GM19328 (cell line): ENCODE measurements around the gene CTF1.
"Not testable (repeated sequence)": the region's sequence is repeated elsewhere in the genome, so short reads cannot be mapped to it uniquely, and the experiment has no call there.

Experiments used
- ATAC-seq: cut with Tn5 transposase; IDR thresholded peaks from one replicate; pipeline ENCODE4 v1.9.1; 2021; ENCODE audit warnings: mild to moderate bottlenecking, moderate library complexity; ENCODE audit not compliant: unreplicated experiment

CTF1 gene

GRCh38 chr16:30886145-30886544, 10.3 kb upstream of the CTF1 start:
- no peak for ATAC-seq

GRCh38 chr16:30887927-30888326, 8.5 kb upstream of the CTF1 start:
- no peak for ATAC-seq

GRCh38 chr16:30888856-30889499, 7.4 kb upstream of the CTF1 start:
- ATAC-seq: no peak

GRCh38 chr16:30889721-30890120, 6.7 kb upstream of the CTF1 start:
- ATAC-seq: no peak

GRCh38 chr16:30891043-30891823, 5.2 kb upstream of the CTF1 start:
- ATAC-seq: not testable (repeated sequence)

- no peak for ATAC-seq
Observed at GRCh38 chr16:30892670-30893416, 3.6 kb upstream of the CTF1 start.

GRCh38 chr16:30893417-30893743, 3.0 kb upstream of the CTF1 start:
- peak; percentile 12 for ATAC-seq

GRCh38 chr16:30893744-30894539, 2.5 kb upstream of the CTF1 start, which contains the start of gene BCL7C:
TSS of gene BCL7C (minus strand) at chr16:30894077. CDS start at chr16:30893944, 133 bp downstream.
- peak; percentile 57 for ATAC-seq

- no peak for ATAC-seq
Observed at GRCh38 chr16:30894540-30895368, 1.7 kb upstream of the CTF1 start.

GRCh38 chr16:30895627-30896260, 670 bp upstream of the CTF1 start:
- ATAC-seq: no peak

- no peak for ATAC-seq
Observed at GRCh38 chr16:30896889-30897733, 697 bp downstream of the CTF1 start.

GRCh38 chr16:30899794-30900193, 3.4 kb downstream of the CTF1 start:
- no peak for ATAC-seq

- ATAC-seq: no peak
Observed at GRCh38 chr16:30900588-30900987, 4.2 kb downstream of the CTF1 start.

GRCh38 chr16:30901201-30902028, 5.0 kb downstream of the CTF1 start:
- no peak for ATAC-seq

- ATAC-seq: peak; percentile 54
Observed at GRCh38 chr16:30902029-30902972, 5.9 kb downstream of the CTF1 start.

GRCh38 chr16:30903002-30903401, 6.6 kb downstream of the CTF1 start:
- no peak for ATAC-seq

GRCh38 chr16:30903596-30903995, 7.2 kb downstream of the CTF1 start:
- ATAC-seq: no peak
